GM18951 (cell line): ENCODE measurements around the gene C5orf24.
A peak's percentile ranks its signal among the peaks of the same experiment; 100 is the strongest.

Experiments
- POLR2A ChIP-seq: IDR thresholded peaks from 4 replicates; pipeline ENCODE4 v1.6.1; 2011; ENCODE audit warnings: mild to moderate bottlenecking; ENCODE audit not compliant: insufficient read length, insufficient read depth; ENCODE audit errors: extremely low read depth
- in situ Hi-C: fragments of 300-500 bp; cut with MboI; formaldehyde crosslinking; loops from one replicate; pipeline ENCODE4 v1.12.0; 2022; ENCODE audit warnings: low sequenced_read_pairs, mixed read lengths, inconsistent platforms; ENCODE audit not compliant: unreplicated experiment

The C5orf24 gene

DNA sequence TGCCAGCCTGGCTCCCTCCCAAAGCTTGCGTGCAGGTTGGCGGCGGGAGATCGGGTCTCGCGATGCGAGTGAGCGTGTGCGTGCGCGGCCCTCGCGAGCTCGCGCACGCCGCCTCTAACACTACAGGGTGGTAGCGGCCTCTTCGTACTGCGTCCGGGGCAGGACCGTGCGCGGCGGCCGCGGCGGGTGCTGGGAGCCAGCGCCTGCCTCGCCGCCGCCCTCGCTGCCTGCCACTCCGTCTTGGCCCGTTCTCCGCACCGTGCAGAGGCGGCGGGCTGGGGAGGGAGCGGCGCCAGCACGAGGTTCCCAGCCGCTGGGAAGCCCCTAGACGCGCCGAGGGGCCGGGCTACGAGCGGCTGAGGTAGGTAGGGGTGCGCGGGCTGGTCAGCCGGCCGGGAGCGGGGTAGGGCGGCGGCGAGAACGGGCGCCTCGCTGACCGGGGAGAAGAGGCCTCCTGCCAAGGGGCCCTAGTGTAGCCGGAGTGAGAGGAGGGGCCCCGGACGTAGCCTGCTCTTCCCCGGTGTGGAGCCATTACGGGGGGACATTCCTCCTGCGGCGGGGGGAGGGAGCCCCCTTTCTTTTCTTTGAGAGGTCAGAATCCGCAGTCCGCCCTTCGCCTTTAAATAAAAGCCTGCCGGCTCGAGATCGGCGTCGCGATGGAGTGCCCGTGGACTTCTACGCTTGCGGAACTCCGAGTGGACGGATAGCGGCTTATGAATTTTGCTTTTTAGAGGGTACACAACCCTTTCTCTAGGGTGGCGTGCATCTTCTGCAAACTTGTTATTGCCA is at the start of gene C5orf24:
Gene C5orf24, plus strand, starts transcription at position 117 of the 789 bp plus-strand sequence. CDS start 8,933 bp downstream, outside the sequence.
- in situ Hi-C loops = no loop called here
- TF ChIP-seq POLR2A = peak; percentile 99

DNA sequence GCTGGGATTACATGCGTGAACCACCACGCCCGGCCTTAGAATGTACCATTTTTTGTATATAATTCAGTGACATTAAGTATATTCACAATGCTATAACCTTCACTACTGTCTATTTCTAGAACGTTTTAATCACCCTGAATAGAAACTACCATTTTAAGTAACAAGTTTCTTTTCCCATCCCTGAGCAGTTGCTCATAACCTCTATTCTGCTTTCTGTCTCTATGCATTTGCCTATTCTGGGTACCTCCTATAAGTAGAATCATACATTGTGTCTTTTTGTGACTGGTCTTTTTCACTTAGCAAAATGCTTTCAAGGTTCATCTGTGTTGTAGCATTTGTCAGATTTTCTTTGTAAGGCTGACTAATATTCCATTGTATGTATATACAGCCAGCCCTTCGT is 47.3 kb upstream of the C5orf24 start:
- in situ Hi-C loops = no loop called here
- TF ChIP-seq POLR2A = no peak

DNA sequence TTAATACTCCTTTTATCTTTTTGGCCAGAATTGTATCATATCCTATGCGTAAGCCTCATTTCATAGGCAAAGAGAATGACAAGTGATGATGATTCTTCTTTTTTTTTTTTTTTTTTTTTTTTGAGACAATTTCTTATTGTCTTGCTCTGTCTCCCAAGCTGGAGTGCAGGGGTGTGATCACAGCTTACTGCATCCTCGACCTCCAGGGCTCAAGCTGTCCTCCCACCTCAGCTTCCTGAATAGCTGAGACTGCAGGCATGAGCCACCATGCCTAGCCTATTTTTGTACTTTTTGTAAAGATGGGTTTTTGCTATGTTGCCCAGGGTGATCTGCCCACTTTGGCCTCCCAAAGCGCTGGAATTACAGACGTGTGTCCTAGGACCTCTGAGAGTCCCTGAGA is 41.9 kb upstream of the C5orf24 start:
- in situ Hi-C loops = no loop called here
- no peak for TF ChIP-seq POLR2A

DNA sequence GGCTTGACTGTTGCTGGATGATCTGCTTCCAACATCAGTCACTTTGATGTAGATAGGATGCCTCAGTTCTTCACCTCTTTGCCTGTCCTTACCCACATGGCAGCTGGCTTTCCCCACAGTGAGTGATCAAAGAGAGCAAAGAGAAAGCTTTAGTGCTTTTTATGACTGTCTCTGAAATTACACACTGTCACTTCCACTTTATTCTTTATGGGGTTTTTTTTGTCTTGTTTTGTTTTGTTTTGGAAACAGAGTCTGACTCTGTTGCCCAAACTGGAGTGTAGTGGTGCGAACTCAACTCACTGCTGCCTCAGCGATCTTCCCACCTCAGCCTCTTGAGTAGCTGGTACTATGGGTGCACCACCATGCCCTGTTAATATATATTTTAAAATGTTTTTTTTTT is 32.4 kb upstream of the C5orf24 start:
- in situ Hi-C loops = no loop called here
- no peak for TF ChIP-seq POLR2A

DNA sequence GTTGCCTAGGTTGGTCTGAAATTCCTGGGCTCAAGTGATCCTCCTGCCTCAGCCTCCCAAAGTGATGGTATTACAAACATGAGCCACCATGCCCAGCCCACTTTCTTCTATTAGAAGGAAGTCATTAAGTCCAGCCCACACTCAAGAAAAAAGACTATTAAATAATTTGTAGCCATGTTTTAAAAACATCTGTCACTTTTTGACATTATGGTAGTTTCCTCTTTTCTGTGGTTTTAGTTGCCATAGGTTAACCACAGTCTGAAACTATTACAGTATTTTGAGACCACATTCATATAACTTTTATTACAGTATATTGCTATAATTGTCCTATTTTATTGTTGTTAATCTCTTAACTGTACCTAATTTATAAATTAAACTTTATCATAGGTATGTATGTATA is 31.9 kb upstream of the C5orf24 start:
- in situ Hi-C loops = no loop called here
- TF ChIP-seq POLR2A = no peak

DNA sequence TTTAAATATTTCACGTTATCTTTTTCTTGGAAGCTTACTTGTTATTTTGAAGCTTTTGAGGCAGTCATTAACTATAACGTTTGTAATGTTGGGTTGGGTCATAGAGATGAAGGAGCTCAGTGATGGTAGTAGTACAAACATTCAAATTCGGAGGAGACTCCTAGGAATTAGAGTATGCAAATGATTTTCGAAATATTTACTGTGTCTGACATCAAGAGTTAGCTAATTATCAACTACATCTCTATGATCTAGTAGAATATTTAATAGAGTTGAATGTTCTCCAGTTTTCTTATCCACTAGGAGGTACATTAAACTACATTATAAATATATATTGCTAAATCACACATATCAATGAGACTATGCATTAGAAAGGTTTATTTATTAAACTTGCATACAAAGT is 28.8 kb upstream of the C5orf24 start:
- in situ Hi-C loops = no loop called here
- no peak for TF ChIP-seq POLR2A

DNA sequence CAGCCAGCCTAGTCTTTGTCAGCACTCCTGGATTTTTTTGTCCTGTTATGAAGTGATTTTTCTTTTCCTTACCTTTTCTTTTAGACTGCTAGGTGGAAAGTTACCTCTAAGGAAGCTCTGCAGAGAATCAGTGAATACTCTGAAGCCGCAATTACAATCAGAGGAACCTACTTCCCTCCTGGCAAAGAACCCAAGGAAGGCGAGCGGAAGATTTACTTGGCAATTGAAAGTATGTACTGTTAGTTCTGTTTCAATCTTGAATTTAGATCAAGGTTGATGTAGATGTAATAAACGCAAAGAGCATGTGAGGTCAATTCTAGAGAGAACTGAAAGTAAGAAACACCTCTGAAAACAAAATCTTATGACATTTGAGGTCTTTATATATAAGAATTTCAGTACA is 27.0 kb upstream of the C5orf24 start:
- in situ Hi-C loops = no loop called here
- TF ChIP-seq POLR2A = no peak

DNA sequence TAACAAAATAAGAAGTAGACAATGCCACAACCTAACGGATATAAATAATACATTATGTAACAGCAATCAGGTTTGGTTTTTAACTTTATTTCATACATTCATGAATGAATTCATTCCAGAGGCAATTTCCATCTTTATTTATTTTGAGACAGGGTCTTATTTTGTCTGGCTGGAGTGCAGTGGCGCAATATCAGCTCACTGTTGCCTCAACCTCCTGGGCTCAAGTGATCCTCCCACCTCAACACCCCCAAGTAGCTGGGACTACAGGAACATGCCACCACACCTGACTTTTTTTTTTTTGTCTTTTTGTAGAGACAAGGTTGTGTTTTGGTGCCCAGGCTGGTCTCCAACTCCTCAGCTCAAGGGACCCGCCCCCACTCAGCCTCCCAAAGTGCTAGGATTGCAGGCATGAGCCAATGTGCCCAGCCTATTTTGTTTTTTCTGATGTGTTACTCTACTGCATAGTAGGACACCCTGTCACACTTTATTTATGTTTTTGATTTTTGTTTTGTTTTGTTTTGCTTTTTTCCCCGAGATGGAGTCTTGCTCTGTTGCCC is 26.3 kb upstream of the C5orf24 start:
- TF ChIP-seq POLR2A = no peak
- in situ Hi-C loops = no loop called here

DNA sequence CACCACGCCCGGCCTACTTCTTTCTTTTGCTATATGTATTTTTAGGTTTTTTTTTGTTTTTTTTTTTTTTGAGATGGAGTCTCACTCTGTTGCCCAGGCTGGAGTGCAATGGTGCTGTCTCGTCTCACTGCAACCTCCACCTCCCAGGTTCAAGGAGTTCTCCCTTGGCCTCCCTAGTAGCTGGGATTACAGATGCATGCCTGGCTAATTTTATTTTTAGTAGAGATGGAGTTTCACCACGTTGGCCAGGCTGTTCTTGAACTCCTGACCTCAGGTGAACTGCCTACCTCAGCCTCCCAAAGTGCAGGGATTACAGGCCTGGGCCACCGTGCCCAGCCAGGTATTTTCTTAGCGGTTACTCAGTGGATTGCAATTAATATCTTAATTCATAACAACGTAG is 23.9 kb upstream of the C5orf24 start:
- no peak for TF ChIP-seq POLR2A
- in situ Hi-C loops = no loop called here

DNA sequence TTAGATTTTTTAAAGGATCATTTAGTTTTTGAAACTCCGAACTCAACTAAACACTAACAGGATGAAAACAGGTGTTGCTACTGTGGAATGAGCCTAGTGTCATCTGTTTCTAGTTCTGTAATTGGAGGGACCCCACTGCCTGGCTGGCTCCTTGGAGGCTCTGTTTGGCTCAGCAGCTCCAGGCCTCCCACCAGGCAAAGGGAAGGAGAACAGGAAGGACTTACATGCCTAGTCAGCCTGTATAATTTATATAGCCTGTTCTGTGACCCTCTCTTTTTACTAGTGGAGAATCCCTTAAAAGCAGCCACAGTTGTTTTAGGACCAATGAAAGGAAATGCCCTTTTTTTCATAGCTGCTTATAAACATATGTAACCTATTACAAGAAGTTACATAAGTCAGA is 21.1 kb upstream of the C5orf24 start:
- in situ Hi-C loops = no loop called here
- TF ChIP-seq POLR2A = no peak

DNA sequence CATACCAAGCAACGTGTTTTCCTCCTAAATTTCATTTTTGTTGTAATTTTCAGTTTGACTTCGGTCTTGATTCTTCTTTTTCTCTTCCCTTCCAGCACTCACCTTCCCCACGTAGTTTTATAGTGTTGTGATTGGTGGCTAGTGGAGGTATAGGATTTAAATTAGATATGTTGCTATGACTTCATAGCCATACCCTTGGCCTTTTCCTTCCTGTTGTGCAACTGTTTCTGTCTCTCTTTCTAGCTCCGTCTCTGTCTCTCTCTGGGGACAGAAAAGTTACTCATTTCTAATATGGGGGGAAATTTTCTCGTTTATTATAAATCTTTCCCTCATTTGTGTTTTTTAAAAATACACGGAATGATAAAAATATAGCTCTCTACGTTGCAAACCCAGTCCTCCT is 20.6 kb upstream of the C5orf24 start:
- in situ Hi-C loops = no loop called here
- TF ChIP-seq POLR2A = no peak

DNA sequence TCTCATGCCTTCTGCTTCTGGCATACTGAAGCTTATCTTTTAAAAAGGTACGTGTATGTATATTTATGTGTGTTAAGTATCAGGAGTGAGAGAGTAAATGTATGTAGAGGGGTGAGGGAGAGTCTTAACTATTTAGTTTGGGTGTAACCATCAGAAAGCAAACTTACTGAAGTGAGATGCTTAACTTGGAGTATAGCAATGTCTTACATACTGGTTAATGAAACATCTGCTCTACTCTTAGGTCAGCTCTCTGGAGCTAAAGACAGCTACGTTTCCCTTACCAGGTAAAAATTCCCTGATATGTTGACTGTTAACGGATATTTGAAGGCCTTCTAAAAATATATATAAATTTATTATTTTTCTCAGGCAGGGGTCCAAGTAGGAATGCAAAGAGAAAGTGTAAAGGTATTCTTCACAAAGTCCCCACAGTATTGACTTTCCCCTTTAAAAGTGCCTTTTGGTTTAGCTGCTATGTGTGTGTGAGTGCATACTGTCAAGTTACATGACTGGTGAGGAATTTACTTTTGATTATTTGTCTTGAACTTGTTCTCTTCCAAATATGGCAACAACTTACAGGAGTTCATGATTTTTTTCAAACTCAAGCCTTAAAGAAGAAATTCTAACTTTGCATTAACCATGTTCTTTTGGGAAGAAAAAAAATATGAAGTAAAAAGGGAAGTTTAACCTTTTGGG is 12.3 kb upstream of the C5orf24 start:
- in situ Hi-C loops = no loop called here
- no peak for TF ChIP-seq POLR2A

DNA sequence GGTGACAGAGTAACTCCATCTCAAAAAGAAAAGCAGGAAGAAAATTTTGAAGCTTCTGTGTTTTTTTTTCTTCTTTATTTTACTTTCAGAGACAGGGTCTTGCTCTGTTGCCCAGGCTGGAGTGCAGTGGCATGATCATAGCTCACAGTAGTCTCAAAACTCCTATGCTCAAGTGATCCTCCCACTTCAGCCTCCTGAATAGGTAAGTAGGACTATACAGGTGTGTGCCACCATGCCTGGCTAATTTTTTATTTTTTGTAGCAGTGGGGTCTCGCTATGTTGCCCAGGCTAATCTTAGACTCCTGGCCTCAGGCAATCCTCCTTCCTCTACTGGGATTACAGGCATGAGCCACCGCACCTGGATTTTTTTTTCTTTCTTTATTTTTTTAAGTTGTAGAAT is 10.1 kb upstream of the C5orf24 start:
- in situ Hi-C loops = no loop called here
- TF ChIP-seq POLR2A = no peak
